Cardiac fibroblast (primary cell): ENCODE measurements around the gene GIMAP4.
"Not testable (repeated sequence)": the region's sequence is repeated elsewhere in the genome, so short reads cannot be mapped to it uniquely, and the experiment has no call there.

ENCODE experiments used
- DNase-seq, 2 donors: peaks; one replicate each; pipeline versions ENCODE4 v3.0.0 to v3.0.0-alpha.2; 2010; ENCODE audit warnings: low read depth in 2 of 2
- H3K4me3 ChIP-seq, 2 donors: replicated peaks in 1 of 2; 1 replicate in 1 of 2; 2 replicates in 1 of 2; pipeline ENCODE4 v1.5.1; 2011; ENCODE audit warnings: low read depth in 2 of 2, low read length in 2 of 2, mild to moderate bottlenecking in 2 of 2, moderate library complexity in 1 of 2
- TF ChIP-seq, protein P1 (sequence below): IDR thresholded peaks from one replicate; pipeline ENCODE4 v1.5.1; 2011; ENCODE audit warnings: low read depth, mild to moderate bottlenecking, low read length, inconsistent platforms

The GIMAP4 gene

DNA sequence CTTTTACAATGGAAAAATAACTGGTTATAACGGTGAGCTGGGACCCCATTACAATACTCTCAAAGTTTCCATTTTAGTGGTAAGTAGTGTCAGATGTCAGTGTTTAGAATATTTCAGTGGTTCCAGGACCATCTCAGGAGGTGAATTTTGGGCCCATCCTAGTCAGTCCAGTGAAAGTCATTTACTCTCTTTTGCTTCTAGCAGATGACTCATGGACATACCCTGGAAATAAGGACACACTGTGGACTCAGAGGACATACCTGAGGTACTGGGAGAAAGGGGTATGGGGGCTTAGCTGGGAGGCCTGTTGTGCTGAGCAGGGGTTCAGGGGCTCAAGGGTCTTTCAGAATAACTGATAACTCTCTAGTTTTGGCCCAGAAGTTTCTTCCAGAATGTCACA lies 618 bp upstream of the GIMAP4 start:
- no peak overlapping the region for H3K4me3 ChIP-seq
- TF ChIP-seq, protein P1, sequence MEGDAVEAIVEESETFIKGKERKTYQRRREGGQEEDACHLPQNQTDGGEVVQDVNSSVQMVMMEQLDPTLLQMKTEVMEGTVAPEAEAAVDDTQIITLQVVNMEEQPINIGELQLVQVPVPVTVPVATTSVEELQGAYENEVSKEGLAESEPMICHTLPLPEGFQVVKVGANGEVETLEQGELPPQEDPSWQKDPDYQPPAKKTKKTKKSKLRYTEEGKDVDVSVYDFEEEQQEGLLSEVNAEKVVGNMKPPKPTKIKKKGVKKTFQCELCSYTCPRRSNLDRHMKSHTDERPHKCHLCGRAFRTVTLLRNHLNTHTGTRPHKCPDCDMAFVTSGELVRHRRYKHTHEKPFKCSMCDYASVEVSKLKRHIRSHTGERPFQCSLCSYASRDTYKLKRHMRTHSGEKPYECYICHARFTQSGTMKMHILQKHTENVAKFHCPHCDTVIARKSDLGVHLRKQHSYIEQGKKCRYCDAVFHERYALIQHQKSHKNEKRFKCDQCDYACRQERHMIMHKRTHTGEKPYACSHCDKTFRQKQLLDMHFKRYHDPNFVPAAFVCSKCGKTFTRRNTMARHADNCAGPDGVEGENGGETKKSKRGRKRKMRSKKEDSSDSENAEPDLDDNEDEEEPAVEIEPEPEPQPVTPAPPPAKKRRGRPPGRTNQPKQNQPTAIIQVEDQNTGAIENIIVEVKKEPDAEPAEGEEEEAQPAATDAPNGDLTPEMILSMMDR, result no peak
- DNase-seq, result no peak

DNA sequence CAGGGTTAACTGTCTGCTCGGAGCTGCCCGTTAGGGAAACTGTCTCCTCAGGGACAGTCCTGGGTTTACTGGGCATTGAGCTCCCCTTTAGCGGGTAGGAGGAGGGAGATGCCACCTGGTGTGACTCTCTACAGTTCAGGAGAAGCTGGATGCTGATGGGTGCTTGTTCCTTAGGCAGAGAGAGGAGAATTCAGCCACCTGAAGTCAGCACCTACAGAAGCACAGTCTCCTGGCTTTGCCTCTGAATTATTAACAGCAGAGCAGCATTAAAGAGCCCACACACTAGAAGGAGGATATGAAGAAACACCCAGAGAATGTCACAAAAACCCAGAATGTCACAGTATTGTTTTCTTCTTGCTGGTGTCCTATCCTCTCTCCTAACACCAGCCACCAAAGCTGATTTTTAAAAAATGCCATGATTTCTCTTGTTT lies 696 bp downstream of the GIMAP4 start:
- no peak for DNase-seq
- TF ChIP-seq, protein P1, result no peak
- no peak overlapping the region for H3K4me3 ChIP-seq

DNA sequence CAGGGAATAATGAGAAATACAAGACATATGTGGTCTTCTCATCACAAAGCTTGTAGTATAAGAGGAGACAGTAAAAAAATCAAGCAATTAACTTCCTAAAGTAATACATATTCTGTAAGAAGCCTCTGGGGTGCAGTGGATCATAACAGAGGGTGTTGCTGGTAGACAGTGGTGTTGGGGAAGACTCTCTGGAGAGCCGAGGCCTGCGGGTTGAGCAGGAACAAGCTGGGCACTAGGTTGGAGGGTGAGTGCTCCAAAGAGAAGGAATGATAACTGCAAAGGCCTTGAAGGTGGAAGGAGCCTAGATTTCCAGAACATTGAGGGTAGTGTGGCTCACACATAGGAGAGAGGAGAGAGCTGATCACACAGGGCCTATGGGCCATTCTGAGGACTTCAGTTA lies 1.5 kb downstream of the GIMAP4 start:
- H3K4me3 ChIP-seq, result no peak overlapping the region
- DNase-seq, result no peak
- TF ChIP-seq, protein P1, result no peak

DNA sequence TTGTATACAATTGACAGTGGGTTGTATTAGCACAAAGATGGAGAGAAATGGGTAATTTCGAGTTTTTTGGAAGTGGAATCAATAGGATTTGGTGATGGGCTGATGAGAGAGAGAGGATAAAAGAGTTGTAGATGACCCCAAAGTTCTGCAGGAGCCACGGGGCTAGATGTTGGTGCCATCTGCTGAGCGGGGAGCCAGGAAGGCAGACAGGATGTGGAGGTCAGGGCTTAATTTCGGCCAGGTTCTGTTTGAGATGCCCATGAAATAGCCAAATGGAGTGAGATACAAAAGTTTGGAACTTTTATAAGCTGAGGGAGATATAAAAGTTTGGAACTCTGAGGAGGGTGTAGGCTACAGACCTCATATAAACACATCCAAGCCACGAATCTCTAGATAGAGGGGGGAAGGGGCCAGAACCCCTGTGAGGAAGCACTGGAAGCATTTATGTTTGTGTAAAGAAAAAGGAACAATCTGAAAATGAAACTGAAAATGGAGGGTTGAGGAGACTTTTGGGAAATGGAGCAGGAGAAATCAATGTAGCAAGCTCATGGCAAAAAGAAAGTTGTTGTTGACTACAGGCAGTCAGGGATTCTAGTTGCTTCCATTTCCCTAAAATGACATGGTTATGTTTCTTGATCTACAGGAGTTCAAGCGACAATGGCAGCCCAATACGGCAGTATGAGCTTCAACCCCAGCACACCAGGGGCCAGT lies 2.2 kb downstream of the GIMAP4 start:
- DNase-seq, result no peak
- TF ChIP-seq, protein P1, result no peak
- no peak overlapping the region for H3K4me3 ChIP-seq

DNA sequence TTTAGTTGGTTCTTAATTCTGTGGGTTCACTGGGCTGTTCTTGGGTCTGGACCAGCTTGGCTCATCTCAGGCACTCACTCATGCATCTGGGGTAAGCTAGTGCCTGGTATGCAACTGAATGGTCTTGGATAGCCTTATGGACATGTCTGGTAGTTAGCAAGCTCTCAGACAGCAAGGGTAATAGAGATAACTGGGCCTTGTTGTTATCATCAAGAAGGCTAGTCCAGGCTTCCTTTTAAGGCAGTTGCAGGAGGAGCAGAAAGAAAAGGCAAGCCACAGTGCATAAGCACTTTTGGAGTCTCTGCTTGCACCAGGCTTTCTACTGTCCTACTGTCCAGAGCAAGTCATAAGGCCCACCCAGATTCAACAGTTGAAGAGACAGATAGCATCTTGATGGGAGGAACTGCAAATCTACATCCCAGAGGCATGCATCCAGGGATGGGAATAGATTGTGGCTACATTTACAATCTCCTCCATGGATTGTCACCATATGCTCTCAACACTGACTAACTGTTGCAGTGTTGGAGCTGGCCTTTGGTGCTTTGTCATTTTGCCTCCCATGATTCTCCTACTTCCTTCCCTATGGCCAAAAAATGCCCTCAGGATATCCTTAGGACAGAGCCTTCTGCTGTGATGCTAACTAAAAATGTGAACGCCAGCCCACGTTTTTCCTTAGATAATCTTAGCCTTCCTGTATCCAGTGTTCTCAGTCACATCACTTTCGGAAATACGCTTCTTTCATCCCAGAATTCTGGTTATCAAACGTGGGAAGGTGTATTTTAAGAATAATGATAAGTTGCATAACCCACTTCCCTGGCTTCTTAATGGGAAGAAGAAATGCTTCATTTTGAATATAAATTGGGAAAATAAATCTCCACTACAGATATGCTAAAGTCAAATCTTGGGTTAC lies 3.6 kb downstream of the GIMAP4 start:
- TF ChIP-seq, protein P1, result no peak
- H3K4me3 ChIP-seq, result no peak overlapping the region
- no peak for DNase-seq

DNA sequence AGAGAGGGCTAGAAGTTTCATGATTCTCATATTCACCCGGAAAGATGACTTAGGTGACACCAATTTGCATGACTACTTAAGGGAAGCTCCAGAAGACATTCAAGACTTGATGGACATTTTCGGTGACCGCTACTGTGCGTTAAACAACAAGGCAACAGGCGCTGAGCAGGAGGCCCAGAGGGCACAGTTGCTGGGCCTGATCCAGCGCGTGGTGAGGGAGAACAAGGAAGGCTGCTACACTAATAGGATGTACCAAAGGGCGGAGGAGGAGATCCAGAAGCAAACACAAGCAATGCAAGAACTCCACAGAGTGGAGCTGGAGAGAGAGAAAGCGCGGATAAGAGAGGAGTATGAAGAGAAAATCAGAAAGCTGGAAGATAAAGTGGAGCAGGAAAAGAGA lies 5.3 kb downstream of the GIMAP4 start:
- no peak for DNase-seq
- no peak overlapping the region for H3K4me3 ChIP-seq
- TF ChIP-seq, protein P1, result no peak

DNA sequence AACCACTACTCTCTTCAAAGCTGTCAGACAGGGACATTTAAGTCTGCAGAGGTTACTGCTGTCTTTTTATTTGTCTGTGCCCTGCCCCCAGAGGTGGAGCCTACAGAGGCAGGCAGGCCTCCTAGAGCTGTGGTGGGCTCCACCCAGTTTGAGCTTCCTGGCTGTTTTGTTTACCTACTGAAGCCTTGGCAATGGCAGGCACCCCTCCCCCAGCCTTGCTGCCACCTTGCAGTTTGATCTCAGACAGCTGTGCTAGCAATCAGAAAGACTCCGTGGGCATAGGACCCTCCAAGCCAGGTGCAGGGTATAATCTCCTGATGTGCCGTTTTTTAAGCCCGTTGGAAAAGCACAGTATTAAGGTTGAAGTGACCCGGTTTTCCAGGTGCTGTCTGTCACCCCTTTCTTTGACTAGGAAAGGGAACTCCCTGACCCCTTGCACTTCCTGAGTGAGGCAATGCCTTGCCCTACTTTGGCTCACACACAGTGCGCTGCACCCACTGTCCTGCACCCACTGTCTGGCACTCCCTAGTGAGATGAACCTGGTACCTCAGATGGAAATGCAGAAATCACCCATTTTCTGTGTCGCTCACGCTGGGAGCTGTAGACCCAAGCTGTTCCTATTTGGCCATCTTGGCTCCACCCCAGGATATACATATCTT lies 12.9 kb downstream of the GIMAP4 start:
- not testable (repeated sequence) for DNase-seq, H3K4me3 ChIP-seq
